ENCODE data around the gene TBC1D20.

GRCh38 chr20:397432-398237 is 64.7 kb downstream of the TBC1D20 start:
- TF ChIP-seq, protein P1, sequence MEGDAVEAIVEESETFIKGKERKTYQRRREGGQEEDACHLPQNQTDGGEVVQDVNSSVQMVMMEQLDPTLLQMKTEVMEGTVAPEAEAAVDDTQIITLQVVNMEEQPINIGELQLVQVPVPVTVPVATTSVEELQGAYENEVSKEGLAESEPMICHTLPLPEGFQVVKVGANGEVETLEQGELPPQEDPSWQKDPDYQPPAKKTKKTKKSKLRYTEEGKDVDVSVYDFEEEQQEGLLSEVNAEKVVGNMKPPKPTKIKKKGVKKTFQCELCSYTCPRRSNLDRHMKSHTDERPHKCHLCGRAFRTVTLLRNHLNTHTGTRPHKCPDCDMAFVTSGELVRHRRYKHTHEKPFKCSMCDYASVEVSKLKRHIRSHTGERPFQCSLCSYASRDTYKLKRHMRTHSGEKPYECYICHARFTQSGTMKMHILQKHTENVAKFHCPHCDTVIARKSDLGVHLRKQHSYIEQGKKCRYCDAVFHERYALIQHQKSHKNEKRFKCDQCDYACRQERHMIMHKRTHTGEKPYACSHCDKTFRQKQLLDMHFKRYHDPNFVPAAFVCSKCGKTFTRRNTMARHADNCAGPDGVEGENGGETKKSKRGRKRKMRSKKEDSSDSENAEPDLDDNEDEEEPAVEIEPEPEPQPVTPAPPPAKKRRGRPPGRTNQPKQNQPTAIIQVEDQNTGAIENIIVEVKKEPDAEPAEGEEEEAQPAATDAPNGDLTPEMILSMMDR (IDR thresholded peaks at IDR 0.05) = no peak
- TF ChIP-seq POLR2A (IDR thresholded peaks at IDR 0.05) (no peak), POLR2AphosphoS5 (IDR thresholded peaks at IDR 0.05; ENCODE audit: insufficient read depth in 1 of 2, low read depth in 1 of 2) (no peak)

All from vagina (tissue), 2 donors.